ENCODE measurements around the gene MZT2B.
"Not testable (repeated sequence)": the region's sequence is repeated elsewhere in the genome, so short reads cannot be mapped to it uniquely, and the experiment has no call there.

MZT2B gene

DNA sequence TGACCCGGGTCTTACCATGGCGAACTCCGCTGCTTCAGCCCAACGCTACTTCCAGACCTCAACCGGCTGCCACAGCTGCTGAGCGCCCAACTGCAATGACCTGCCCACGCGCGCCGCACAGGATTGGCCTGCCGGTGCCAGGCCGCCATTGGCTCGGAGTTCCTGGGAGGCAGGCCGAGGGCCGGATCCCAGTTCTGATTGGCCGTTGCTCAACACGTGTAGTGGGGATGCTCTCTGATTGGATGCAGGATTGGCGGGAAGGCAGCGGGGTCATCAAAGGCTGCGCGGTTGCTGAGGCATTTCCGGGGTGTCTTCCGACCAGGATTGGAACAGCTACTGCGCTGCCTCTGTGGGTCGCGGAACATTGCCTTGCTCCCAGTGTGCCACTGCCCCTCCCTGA is 16.3 kb downstream of the MZT2B start, which contains the start of gene TUBA3E:
Gene TUBA3E, minus strand, starts transcription at position 97 of the 400 bp plus-strand sequence. Its CDS starts 79 bp downstream, at position 18.
- no peak for DNase-seq
- no peaks in the 10 kb centered on the region for H3K27me3 ChIP-seq
- H3K4me1 ChIP-seq, result no peaks in the 10 kb centered on the region
- no peaks in the 10 kb centered on the region for H3K9me3 ChIP-seq
- TF ChIP-seq, protein P1, sequence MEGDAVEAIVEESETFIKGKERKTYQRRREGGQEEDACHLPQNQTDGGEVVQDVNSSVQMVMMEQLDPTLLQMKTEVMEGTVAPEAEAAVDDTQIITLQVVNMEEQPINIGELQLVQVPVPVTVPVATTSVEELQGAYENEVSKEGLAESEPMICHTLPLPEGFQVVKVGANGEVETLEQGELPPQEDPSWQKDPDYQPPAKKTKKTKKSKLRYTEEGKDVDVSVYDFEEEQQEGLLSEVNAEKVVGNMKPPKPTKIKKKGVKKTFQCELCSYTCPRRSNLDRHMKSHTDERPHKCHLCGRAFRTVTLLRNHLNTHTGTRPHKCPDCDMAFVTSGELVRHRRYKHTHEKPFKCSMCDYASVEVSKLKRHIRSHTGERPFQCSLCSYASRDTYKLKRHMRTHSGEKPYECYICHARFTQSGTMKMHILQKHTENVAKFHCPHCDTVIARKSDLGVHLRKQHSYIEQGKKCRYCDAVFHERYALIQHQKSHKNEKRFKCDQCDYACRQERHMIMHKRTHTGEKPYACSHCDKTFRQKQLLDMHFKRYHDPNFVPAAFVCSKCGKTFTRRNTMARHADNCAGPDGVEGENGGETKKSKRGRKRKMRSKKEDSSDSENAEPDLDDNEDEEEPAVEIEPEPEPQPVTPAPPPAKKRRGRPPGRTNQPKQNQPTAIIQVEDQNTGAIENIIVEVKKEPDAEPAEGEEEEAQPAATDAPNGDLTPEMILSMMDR (IDR thresholded peaks at IDR 0.05; ENCODE audit: low read depth, low read length), result no peak
- no peak within 1 kb of the TSS for H3K4me3 ChIP-seq (ENCODE audit: low read depth, low read length)
- no peaks in the 10 kb centered on the region for H3K36me3 ChIP-seq

DNA sequence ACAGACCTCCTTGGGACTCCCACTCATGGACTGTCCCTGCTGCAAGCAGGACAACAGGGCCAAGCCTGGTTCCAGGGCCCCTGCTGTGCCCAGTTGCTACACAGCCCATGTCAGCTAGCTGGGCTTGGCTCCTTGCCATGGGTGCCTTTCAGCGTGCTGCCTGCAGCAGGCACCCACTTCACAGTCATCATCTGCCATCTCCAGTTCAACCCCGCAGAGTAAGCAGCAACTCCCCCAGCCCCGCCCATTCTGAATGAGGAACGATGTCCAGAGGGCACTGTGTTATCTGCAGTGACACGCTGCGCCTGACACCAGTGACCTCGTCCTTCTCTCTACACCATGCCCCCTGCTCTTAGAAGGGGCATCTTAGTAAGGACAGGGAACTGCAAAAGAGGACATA is 20.5 kb downstream of the MZT2B start:
- H3K9me3 ChIP-seq; H3K4me1 ChIP-seq; H3K36me3 ChIP-seq; H3K4me3 ChIP-seq (ENCODE audit: low read depth, low read length); H3K27me3 ChIP-seq; DNase-seq: not testable (repeated sequence)

DNA sequence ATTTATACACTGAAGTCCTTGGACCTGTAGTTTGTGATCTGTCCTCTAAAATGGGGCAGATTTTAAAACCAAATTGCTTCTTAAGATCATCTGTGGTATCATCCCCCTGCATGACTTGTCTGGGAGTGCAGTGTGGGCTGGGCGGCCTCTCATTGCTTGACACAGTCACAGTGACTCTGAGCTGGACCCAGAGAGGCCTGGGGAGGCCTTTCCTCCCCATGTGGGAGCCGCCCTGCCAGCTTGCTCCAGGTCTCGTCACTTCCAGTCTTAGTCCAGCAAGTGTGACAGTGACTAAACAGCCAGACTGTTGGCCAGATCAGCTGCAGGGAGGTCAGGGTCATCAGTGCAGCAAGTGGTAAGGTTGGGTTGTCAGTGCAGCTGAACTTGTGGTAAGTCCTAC is 21.1 kb downstream of the MZT2B start:
- DNase-seq; H3K4me3 ChIP-seq (ENCODE audit: low read depth, low read length); H3K36me3 ChIP-seq; H3K9me3 ChIP-seq; H3K27me3 ChIP-seq; H3K4me1 ChIP-seq: not testable (repeated sequence)

DNA sequence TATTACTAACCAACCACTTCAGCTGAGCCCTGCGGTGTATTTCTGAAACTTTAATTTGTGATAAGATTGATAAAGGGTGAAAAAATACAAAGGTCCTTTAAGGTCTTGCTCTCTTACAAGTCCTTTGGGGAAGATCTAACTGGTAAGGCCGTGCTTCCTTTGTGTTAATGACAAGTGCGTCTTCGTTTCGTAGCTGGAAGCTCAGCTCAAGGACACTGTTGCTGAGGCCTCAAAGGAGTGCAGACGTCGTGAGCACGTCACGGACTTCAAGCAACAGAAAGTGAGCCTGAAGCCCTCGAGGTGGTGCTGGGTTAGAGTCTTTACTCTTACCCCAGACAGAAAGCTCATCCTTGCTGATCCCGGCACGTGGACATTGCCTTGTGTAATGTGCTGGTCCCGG is 25.0 kb downstream of the MZT2B start:
- not testable (repeated sequence) for H3K4me3 ChIP-seq (ENCODE audit: low read depth, low read length); H3K36me3 ChIP-seq; H3K4me1 ChIP-seq; DNase-seq; H3K9me3 ChIP-seq; H3K27me3 ChIP-seq

DNA sequence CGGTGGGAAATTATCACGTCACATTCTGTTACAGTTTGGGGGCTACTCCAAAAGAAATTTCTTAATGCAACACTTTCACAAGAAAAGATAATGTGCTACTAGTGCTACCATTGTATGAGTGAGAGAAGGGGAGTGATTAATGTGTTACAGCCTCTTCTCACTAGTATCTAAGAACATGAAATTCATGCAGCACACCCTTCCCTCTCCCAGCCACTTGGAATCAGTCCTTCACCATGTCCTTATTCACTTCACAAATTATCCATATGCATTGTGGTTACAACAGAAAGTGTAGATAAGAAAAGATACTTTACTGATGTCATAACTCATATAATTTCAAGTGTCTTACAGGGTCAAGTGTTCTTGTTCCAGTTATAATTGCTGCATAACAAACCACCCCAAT is 37.1 kb downstream of the MZT2B start:
- not testable (repeated sequence) for H3K4me3 ChIP-seq (ENCODE audit: low read depth, low read length); DNase-seq; H3K27me3 ChIP-seq; H3K36me3 ChIP-seq; H3K9me3 ChIP-seq; H3K4me1 ChIP-seq

DNA sequence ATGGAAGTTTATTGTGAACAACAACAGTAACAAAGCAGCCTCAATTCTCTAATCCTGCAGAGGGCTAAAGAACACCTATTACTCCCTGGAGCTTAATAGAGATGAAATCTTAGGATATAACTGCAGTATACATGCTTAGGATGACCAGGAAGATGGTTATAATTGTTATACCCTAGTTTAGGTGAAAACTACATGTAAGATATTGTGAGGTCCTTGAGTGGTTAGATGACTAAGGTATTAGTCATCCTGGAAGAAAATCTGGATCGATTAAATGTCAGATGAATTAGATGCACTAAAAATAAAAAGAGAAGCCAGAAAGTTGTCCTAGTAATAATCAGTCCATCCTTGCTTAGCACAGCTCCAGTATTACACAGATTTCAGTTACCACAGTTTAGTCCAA is 38.4 kb downstream of the MZT2B start:
- not testable (repeated sequence) for H3K9me3 ChIP-seq; H3K4me3 ChIP-seq (ENCODE audit: low read depth, low read length); DNase-seq

GRCh38 chr2:130222523-130222922 is 40.5 kb downstream of the MZT2B start:
- DNase-seq; H3K4me3 ChIP-seq (ENCODE audit: low read depth, low read length); H3K36me3 ChIP-seq; H3K27me3 ChIP-seq; H3K4me1 ChIP-seq; H3K9me3 ChIP-seq: not testable (repeated sequence)

More for the DNA sequence above, 38.4 kb downstream of the MZT2B start:
- H3K27me3 ChIP-seq, H3K4me1 ChIP-seq, H3K36me3 ChIP-seq: not testable (repeated sequence)

- H3K9me3 ChIP-seq; DNase-seq; H3K4me3 ChIP-seq (ENCODE audit: low read depth, low read length); H3K27me3 ChIP-seq; H3K4me1 ChIP-seq; H3K36me3 ChIP-seq: not testable (repeated sequence)
These were observed 45.9 kb downstream of the MZT2B start for GRCh38 chr2:130228005-130228404.

GRCh38 chr2:130228467-130229160 is 46.6 kb downstream of the MZT2B start:
- not testable (repeated sequence) for DNase-seq; H3K27me3 ChIP-seq; H3K4me3 ChIP-seq (ENCODE audit: low read depth, low read length); H3K9me3 ChIP-seq; H3K4me1 ChIP-seq; H3K36me3 ChIP-seq

DNA sequence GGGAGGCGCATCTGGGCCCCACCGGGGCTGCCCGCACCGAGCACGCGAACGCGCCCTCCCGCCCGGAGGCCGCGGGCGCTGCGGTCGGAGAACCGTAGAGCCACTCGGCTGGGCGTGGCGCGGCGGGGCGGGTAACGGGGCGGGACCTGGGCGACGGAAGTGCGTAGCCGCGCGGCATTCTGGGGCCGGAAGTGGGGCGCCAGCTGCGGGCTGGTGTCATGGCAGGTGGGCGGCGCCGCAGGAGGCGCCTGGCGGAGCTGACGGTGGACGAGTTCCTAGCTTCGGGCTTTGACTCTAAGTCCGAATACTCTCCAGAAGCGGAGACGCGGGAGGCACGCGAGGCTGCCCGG is 47.1 kb downstream of the MZT2B start:
- H3K4me1 ChIP-seq, H3K9me3 ChIP-seq, H3K36me3 ChIP-seq, H3K27me3 ChIP-seq: not testable (repeated sequence)
- H3K4me3 ChIP-seq (ENCODE audit: low read depth, low read length), result peak overlapping the region; percentile 71
- DNase-seq, result peak; percentile 91

DNA sequence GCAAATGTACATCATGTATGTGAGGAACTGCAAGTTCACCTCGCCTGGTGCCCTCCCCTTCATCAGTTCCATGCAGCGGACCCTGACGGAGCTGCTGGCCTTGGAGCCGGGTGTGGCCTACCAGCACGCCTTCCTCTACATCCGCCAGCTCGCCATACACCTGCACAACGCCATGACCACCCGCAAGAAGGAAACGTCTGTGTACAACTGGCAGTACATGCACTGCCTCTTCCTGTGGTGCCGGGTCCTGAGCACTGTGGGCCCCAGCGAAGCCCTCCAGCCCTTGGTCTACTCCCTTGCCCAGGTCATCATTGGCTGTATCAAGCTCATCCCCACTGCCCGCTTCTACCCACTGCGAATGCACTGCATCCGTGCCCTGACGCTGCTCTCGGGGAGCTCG is 48.3 kb downstream of the MZT2B start:
- not testable (repeated sequence) for H3K27me3 ChIP-seq

DNA sequence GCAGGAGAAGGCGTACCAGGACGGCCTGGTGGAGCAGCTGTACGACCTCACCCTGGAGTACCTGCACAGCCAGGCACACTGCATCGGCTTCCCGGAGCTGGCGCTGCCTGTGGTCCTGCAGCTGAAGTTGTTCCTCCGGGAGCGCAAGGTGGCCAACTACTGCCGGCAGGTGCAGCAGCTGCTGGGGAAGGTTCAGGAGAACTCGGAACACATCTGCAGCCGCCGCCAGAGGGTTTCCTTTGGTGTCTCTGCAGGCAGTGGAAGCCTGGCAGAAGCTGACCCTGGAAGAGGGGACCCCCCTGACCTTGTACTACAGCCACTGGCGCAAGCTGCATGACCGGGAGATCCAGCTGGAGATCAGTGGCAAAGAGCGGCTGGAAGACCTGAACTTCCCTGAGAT is 48.8 kb downstream of the MZT2B start:
- not testable (repeated sequence) for H3K36me3 ChIP-seq; H3K9me3 ChIP-seq; H3K27me3 ChIP-seq; H3K4me1 ChIP-seq; DNase-seq; H3K4me3 ChIP-seq (ENCODE audit: low read depth, low read length)

More for the DNA sequence above, 48.3 kb downstream of the MZT2B start:
- not testable (repeated sequence) for H3K4me1 ChIP-seq; H3K36me3 ChIP-seq; H3K9me3 ChIP-seq; DNase-seq; H3K4me3 ChIP-seq (ENCODE audit: low read depth, low read length)

Measured in BE2C (cell line).